Stomach smooth muscle (tissue), 2 donors: ENCODE measurements around the gene OXSR1.

Source experiments
- H3K27ac ChIP-seq: one replicate; pipeline ENCODE4 v1.7.0; 2013; ENCODE audit warnings: mild to moderate bottlenecking, low read length, inconsistent platforms
- H3K27me3 ChIP-seq, 2 donors: one replicate each; pipeline ENCODE4 v1.7.0; 2013; ENCODE audit warnings: low read length in 2 of 2; ENCODE audit not compliant: insufficient read depth in 2 of 2, control insufficient read depth in 1 of 2
- H3K36me3 ChIP-seq, 2 donors: one replicate each; pipeline ENCODE4 v1.7.0; 2013; ENCODE audit warnings: low read length in 2 of 2; ENCODE audit not compliant: control insufficient read depth in 2 of 2, insufficient read depth in 2 of 2
- H3K4me1 ChIP-seq: one replicate; pipeline ENCODE4 v1.7.0; 2013; ENCODE audit warnings: low read length; ENCODE audit not compliant: control insufficient read depth, insufficient read depth
- H3K4me3 ChIP-seq, 2 donors: one replicate each; pipeline ENCODE4 v1.7.0; 2013; ENCODE audit warnings: low read length in 2 of 2
- H3K9ac ChIP-seq, 2 donors: one replicate each; pipeline ENCODE4 v1.7.0; 2013; ENCODE audit warnings: low read length in 2 of 2, mild to moderate bottlenecking in 1 of 2
- H3K9me3 ChIP-seq, 2 donors: one replicate each; pipeline ENCODE4 v1.7.0; 2013; ENCODE audit warnings: low read length in 2 of 2; ENCODE audit not compliant: control insufficient read depth in 2 of 2
- donor health status: healthy.
- donor health status: Pancreatic carcinoma.

Gene OXSR1

DNA sequence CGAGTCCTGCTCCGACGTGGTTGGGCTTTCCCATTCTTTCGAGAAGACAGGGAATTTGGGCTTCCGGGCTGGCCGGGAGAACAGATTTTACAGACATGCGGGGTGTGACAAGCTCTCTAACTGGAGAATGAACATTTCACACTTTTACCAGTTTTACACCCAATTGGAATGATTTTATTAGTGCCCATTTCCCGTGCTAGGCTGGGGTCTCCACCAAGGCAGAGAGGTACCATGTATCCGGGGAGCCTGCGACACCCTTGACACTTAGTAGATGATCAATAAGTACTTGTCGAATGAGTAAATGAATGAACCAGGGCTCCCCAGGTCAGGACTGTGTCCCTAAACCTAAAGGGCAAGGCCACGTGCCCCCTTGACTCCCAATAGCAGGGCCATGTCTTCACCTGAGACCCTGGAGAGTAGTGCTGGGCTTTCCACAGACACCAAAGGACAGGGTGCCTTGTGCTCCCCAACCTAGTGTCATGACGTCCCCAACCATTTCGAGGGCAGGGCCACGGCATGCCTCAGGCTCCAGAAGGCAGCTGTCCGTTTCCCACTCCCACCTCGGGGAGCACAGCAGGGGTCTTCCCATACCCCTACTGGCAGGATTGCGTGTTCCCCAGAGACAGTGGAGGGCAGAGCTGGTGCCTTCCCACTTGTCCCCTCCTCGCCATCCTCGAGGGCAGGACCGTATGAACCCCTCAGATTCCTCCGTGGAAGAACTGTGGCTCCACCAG lies 27.6 kb upstream of the OXSR1 start:
- Histone ChIP-seq H3K9ac (peak overlapping the region; percentile 72 to 86), H3K4me3 (peak overlapping the region; percentile 42 to 96), H3K9me3 (no peaks in the 10 kb centered on the region), H3K27ac (peak overlapping the region; percentile 94), H3K36me3 (peaks cover 20 to 26% of the 10 kb centered on the region in 2 donors), H3K27me3 (no peaks in the 10 kb centered on the region), H3K4me1 (peaks cover 39% of the 10 kb centered on the region)

DNA sequence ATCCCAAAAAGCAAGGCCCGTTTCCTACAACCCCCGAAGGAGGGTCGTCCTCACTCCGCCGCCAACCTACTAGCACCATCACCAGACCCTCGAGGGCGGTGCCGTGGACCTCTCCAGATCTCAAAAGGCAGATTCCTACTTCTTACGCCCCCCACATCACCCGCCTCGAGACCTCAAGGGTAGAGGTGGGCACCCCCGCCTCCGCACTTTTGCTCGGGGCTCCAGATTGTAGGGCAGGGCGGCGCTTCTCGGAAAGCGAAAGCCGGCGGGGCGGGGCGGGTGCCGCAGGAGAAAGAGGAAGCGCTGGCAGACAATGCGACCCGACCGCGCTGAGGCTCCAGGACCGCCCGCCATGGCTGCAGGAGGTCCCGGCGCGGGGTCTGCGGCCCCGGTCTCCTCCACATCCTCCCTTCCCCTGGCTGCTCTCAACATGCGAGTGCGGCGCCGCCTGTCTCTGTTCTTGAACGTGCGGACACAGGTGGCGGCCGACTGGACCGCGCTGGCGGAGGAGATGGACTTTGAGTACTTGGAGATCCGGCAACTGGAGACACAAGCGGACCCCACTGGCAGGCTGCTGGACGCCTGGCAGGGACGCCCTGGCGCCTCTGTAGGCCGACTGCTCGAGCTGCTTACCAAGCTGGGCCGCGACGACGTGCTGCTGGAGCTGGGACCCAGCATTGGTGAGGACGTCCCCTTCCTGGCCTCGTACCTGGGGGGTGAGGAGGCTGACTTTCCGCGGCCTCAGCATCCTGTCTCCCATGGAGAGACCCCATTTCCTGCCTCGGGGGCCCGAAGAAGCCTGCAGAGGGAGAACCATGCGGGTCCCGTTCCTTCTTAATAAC lies 26.8 kb upstream of the OXSR1 start, which contains the start of gene MYD88:
MYD88 (plus strand) TSS at position 313 of the 842 bp plus-strand sequence; CDS start at position 353, 40 bp downstream.
- H3K9me3 ChIP-seq, result no peaks in the 10 kb centered on the region
- peaks cover 0 to 2% of the 10 kb centered on the region in 2 donors for H3K27me3 ChIP-seq
- H3K27ac ChIP-seq, result peak within 1 kb of the TSS; percentile 94
- peaks cover 39% of the 10 kb centered on the region for H3K4me1 ChIP-seq
- peak within 1 kb of the TSS; percentile 72 to 86 for H3K9ac ChIP-seq
- H3K36me3 ChIP-seq, result peaks cover 12 to 18% of the 10 kb centered on the region in 2 donors
- peak within 1 kb of the TSS; percentile 42 to 96 for H3K4me3 ChIP-seq

DNA sequence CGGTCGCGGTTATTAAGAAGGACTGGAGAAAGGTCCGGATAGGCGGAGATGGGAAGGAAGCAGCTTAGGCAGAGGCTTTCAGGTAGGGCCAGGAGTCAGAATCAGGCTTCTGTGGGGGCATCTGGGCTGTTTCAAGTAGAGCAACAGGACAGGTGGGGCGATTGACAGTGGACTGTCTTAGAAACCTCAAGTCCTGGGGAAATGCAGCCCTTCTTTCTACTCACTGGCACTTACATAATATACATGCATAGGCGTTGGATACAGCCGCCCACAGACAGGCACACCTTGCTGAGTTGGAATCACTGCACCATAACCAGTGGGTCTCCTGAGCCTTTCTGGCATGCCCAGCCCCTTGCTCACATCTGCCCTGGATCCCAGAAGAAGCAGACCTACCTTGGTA lies 26.1 kb upstream of the OXSR1 start:
- Histone ChIP-seq H3K27ac (peak overlapping the region; percentile 94), H3K4me1 (peaks cover 39% of the 10 kb centered on the region), H3K9ac (peak overlapping the region; percentile 72 to 86)

DNA sequence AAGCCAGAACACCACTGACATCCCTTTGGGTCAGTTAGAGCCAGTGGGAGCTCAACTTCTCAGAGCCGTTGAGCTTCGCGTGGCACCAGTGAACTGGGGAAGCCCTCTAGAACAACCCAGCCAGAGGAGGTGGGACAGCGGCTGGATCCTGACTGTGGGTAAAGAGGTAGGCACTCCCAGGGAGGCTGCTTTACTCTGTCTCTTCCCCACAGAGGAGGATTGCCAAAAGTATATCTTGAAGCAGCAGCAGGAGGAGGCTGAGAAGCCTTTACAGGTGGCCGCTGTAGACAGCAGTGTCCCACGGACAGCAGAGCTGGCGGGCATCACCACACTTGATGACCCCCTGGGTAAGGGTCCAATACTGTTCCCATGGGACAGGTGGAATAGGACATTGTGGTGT lies 25.7 kb upstream of the OXSR1 start:
- Histone ChIP-seq H3K9ac (peak overlapping the region; percentile 72 to 86), H3K4me1 (peaks cover 39% of the 10 kb centered on the region), H3K27ac (no peak overlapping the region), H3K27me3 (peaks cover 0 to 2% of the 10 kb centered on the region in 2 donors), H3K36me3 (peaks cover 4 to 14% of the 10 kb centered on the region in 2 donors), H3K9me3 (no peaks in the 10 kb centered on the region), H3K4me3 (peak overlapping the region; percentile 42 to 96)

More for the DNA sequence above, 26.1 kb upstream of the OXSR1 start:
- H3K4me3 ChIP-seq, result peak overlapping the region; percentile 42 to 96
- peaks cover 6 to 14% of the 10 kb centered on the region in 2 donors for H3K36me3 ChIP-seq
- H3K9me3 ChIP-seq, result no peaks in the 10 kb centered on the region
- peaks cover 0 to 2% of the 10 kb centered on the region in 2 donors for H3K27me3 ChIP-seq

DNA sequence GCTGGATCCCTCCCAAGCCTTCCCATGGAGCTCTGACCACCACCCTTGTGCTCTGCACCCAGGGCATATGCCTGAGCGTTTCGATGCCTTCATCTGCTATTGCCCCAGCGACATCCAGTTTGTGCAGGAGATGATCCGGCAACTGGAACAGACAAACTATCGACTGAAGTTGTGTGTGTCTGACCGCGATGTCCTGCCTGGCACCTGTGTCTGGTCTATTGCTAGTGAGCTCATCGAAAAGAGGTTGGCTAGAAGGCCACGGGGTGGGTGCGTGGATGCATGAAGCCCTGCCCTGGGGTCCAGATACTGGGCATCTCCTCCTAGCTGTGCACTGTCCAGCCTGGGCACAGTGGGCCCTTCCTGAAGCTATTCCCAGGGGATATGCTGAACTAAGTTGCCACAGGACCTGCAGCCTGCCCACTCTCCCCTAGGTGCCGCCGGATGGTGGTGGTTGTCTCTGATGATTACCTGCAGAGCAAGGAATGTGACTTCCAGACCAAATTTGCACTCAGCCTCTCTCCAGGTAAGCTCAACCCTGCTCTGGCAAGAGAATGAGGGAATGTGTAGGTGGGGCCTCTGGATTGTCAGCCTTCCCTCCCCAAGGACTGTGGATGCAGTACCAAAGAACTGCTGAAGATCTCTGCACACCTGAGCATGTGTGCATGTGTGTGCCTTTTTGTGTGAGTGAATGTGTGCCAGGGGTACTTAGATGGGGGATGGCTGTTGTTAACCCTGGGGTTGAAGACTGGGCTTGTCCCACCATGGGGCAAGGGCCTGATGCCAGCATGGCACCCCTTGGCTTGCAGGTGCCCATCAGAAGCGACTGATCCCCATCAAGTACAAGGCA lies 24.8 kb upstream of the OXSR1 start:
- Histone ChIP-seq H3K9ac (no peak overlapping the region), H3K27ac (no peak overlapping the region), H3K27me3 (peaks cover 0 to 2% of the 10 kb centered on the region in 2 donors), H3K4me3 (peak overlapping the region in 1 of 2 donors; percentile 15), H3K4me1 (peaks cover 34% of the 10 kb centered on the region), H3K9me3 (no peaks in the 10 kb centered on the region), H3K36me3 (peaks cover 4 to 14% of the 10 kb centered on the region in 2 donors)

DNA sequence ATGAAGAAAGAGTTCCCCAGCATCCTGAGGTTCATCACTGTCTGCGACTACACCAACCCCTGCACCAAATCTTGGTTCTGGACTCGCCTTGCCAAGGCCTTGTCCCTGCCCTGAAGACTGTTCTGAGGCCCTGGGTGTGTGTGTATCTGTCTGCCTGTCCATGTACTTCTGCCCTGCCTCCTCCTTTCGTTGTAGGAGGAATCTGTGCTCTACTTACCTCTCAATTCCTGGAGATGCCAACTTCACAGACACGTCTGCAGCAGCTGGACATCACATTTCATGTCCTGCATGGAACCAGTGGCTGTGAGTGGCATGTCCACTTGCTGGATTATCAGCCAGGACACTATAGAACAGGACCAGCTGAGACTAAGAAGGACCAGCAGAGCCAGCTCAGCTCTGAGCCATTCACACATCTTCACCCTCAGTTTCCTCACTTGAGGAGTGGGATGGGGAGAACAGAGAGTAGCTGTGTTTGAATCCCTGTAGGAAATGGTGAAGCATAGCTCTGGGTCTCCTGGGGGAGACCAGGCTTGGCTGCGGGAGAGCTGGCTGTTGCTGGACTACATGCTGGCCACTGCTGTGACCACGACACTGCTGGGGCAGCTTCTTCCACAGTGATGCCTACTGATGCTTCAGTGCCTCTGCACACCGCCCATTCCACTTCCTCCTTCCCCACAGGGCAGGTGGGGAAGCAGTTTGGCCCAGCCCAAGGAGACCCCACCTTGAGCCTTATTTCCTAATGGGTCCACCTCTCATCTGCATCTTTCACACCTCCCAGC lies 24.0 kb upstream of the OXSR1 start:
- Histone ChIP-seq H3K4me1 (peaks cover 26% of the 10 kb centered on the region), H3K27ac (no peak overlapping the region)

DNA sequence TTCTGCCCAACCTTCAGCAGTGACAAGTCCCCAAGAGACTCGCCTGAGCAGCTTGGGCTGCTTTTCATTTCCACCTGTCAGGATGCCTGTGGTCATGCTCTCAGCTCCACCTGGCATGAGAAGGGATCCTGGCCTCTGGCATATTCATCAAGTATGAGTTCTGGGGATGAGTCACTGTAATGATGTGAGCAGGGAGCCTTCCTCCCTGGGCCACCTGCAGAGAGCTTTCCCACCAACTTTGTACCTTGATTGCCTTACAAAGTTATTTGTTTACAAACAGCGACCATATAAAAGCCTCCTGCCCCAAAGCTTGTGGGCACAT lies 23.4 kb upstream of the OXSR1 start:
- H3K36me3 ChIP-seq, result peaks cover 4 to 14% of the 10 kb centered on the region in 2 donors
- peaks cover 0 to 4% of the 10 kb centered on the region in 2 donors for H3K9me3 ChIP-seq
- no peak overlapping the region for H3K9ac ChIP-seq
- peaks cover 0 to 2% of the 10 kb centered on the region in 2 donors for H3K27me3 ChIP-seq
- H3K4me3 ChIP-seq, result no peak overlapping the region
- peaks cover 26% of the 10 kb centered on the region for H3K4me1 ChIP-seq
- no peak overlapping the region for H3K27ac ChIP-seq

More for the DNA sequence above, 24.0 kb upstream of the OXSR1 start:
- Histone ChIP-seq H3K9ac (no peak overlapping the region), H3K27me3 (peaks cover 0 to 2% of the 10 kb centered on the region in 2 donors), H3K4me3 (no peak overlapping the region), H3K36me3 (peaks cover 4 to 14% of the 10 kb centered on the region in 2 donors), H3K9me3 (peaks cover 0 to 3% of the 10 kb centered on the region in 2 donors)

DNA sequence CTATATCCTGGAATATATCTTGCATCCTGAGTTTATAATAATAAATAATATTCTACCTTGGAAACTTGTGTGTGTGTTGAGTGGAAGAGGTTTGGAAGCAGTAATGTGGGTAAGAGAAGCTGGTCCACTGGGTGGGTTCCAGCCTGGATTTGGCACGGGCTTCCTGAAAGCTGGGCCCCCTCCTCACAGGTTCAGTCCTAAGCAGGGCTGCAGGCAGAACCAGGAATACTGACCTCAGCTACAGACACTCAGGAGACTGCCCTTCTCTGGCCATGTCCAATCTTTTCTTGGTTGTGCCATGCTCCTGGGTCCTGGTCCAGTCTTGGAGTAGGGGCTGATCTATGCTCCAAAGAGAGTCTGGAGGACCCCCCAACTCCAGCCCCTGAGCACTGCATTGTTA lies 22.4 kb upstream of the OXSR1 start:
- peaks cover 19% of the 10 kb centered on the region for H3K4me1 ChIP-seq
- H3K36me3 ChIP-seq, result peaks cover 4 to 14% of the 10 kb centered on the region in 2 donors
- no peak overlapping the region for H3K27ac ChIP-seq
- peaks cover 0 to 4% of the 10 kb centered on the region in 2 donors for H3K9me3 ChIP-seq
- H3K9ac ChIP-seq, result no peak overlapping the region
- H3K27me3 ChIP-seq, result peaks cover 0 to 2% of the 10 kb centered on the region in 2 donors
- no peak overlapping the region for H3K4me3 ChIP-seq

DNA sequence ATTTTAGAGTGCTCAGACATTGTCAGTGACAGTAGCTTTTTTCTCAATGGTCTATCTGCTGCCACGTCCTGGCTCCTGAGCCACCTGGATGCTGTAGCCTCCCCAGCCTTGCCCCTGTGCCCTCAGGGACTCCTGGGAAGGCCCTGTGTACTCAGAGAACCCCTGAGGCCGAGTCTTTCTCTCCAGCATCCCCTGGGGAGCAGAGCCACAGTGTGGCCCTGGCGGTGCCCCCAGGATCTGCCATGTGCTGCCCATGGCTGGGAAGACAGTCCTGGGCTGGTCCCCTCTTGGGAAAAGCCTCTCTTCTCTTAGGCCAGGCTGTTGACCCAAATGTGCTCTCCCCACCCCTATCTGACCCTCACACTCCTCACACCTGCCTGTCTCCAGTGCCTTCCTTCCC lies 21.8 kb upstream of the OXSR1 start:
- Histone ChIP-seq H3K36me3 (peaks cover 4 to 14% of the 10 kb centered on the region in 2 donors), H3K27ac (no peak overlapping the region), H3K4me3 (no peak overlapping the region), H3K9ac (no peak overlapping the region), H3K27me3 (peaks cover 0 to 2% of the 10 kb centered on the region in 2 donors), H3K9me3 (peaks cover 0 to 4% of the 10 kb centered on the region in 2 donors), H3K4me1 (peaks cover 16% of the 10 kb centered on the region)
